ENCODE data around the gene HOXA4.

HOXA4 gene

DNA sequence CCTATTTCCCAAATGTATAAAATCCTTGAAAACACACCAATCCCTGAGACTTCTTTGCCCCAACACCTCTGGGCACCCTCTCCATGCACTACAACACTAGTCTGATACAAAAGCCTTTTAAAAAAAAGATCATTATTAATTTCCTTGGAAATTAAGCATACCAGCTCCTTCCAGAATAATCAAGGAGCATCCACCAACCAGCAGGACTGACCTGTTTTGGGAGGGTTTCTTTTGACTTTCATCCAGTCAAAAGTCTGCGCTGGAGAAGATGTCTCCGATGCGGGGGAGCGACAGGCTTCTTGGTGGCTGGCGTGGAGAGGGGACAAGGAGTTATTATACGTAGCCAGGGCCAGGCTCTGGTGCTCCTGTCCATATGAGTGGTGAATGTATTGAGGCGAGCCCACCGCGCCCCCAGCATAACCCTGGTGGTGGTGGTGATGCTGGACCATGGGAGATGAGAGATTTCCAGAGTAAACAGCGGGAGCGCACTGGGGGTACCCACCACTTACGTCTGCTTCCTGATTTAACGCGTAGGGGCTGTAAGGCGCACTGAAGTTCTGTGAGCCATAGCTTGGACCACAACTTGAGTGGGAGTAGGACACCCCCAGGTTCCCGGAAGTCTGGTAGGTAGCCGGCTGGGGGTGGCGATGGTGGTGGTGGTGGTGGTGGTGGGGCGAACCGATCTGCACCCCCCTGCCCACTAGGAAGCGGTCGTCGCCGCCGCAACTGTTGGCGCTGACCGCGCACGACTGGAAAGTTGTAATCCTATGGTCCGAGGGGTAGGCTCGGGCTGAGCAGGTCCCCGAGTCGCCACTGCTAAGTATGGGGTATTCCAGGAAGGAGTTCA, 35.3 kb downstream of the HOXA4 start:
- no peak for DNase-seq

- no peak for DNase-seq
Observed at GRCh38 chr7:27094304-27095049, 36.1 kb downstream of the HOXA4 start.

GRCh38 chr7:27093184-27093895, 37.2 kb downstream of the HOXA4 start:
- DNase-seq, result no peak

GRCh38 chr7:27092819-27093110, 37.8 kb downstream of the HOXA4 start:
- no peak for DNase-seq

GRCh38 chr7:27091941-27092818, 38.4 kb downstream of the HOXA4 start:
- DNase-seq, result no peak

GRCh38 chr7:27091105-27091504, 39.5 kb downstream of the HOXA4 start:
- no peak for DNase-seq

- DNase-seq, result no peak
Observed at GRCh38 chr7:27088002-27088922, 42.3 kb downstream of the HOXA4 start.

GRCh38 chr7:27083646-27084045, 46.9 kb downstream of the HOXA4 start:
- DNase-seq, result no peak

DNA sequence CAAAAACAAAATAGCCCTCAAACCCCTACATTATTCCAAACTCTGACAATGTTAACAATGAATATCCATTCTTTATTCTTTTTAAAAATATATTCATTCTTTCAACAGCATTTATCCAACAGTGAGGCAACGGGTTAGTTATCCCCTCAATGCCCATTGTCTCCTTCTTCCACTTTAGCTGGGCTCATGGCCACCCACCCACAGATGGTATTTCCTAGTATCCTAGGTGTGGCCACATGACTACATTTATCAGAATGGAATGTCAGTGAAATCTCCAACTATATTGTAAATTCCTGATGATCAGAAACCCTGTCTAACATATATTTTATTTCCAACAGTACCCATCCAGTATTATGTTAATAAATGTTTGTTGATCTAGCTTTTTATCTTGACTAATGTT, 48.4 kb downstream of the HOXA4 start:
- DNase-seq, result no peak

DNA sequence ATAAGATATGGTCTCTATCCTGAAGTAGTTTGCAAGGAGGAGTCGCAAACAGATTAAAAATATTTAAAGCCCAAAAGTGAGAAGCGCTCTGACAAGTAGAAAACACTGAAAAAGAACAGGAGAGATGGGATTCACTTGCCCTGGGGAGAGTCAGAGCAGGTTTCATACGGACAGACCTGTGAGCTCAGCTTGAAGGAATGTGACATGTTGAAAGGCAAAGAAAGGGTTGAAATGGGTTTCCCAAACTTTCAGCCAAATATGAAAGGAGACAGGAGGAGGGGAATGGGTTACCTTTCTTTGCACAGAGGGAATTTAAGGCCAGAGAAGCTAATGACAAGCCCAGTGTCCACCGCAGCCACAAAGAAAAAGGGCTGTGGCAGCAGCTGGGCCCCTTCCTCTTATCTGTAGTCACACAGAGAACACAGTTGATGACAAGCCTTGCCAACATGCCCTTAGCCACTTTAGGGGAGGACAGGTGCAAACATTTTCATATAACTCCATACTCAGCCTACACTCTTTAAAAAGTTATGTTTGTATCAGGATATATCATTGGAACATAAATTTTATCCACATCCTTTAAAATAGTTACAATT, 49.6 kb downstream of the HOXA4 start:
- DNase-seq, result no peak

DNA sequence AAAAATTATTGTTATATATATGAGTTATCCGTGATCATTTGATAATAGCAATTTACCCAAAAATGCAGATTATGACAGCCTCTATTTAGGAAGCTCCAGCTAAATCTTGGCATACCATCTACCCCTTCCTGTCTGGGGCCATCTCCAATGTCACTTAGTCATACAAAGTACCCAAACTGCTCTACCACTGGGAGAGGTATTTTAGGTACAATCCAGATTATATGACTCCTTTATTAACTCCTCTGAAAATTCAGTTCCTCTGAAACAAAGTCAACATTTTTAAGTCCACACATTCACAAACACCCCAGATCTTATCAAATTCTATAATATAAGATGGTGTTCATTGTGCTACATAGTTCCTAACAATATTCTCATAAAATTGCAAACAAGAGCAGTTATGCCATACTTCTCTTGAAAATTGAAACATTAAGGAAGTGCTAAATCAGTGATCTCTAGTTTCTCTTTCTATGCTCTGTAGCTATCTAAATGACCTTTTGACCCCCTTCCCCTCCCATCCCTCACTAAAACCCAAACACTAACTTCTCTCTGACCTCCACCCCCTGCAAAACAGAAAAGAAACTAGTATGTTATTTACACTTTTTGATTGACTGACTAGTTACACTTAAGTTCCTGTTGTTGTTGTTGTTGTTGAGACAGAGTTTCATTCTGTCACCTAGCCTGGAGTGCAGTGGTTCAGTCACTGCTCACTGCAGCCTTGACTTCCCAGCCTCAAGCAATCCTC, 51.2 kb downstream of the HOXA4 start:
- DNase-seq, result no peak

DNA sequence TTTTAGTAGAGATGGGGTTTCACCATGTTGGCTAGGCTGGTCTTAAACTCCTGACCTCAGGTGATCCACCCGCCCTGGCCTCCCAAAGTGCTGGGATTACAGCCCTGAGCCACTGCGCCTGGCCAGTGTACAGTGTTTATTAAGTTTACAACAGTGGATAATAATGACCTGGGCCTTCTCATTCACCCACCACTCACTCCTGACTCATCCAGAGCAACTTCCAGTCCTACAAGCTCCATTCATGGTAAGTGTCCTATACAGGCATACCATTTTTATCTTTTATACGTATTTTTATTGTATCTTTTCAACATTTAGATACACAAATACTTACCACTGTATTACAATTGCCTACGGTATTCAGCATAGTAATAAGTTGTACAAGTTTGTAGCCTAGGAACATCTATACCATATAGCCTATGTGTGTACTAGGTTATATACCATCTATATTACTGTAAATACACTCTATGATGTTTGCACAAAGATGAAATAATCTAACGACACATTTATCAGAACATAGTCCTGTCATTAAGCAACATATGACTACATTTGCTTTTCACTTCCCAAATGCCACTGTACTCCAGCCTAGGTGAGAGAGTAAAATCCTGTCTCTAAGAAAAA, 51.8 kb downstream of the HOXA4 start:
- no peak for DNase-seq
